Measurements from ENCODE around the gene STAP2.

Gene STAP2

DNA sequence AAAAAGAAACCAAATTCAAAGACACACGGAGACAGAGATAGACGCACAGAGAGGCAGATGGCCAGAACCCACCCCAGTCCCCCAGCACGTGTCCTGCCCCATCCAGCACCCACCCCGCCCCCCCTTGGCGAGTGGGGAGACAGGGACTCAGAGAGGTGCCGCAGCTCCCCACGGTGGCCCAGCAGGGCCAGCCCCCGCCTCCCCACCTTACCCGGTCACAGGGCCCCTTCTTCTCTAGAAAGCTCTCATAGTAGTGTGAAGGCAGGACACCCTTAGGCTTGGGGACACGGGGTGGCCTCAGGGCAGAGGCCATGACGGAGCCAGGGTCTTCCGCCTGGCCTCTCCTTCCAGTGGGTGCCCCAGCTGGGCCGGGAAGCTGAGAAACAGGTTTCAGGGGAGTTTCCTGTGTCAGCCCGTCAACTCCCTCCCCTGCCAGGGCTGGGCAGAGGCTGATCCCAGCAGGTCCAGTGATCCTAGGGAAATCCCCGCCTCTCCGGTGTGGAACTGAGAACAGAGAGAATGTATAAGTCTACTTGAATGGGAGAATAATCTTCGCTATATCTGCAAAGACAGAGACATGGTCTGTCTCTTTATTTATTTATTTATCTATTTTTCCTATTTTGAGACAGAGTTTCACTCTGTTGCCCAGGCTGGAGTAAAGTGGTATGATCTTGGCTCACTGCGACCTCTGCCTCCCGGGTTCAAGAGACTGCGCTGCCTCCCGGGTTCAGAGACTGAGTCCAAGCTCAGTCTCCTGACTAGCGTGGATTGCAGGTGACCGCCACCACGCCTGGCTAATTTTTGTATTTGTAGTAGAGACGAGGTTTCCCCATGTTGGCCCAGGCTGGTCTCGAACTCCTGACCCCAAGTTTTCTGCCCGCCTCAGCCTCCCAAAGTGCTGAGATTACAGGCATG is at the start of gene STAP2:
Gene STAP2 (minus strand): TSS at position 387 of the 915 bp plus-strand sequence. CDS start 74 bp downstream, at position 313.
- DNase-seq (ENCODE audit: low read depth in 3 of 3): no peak

DNA sequence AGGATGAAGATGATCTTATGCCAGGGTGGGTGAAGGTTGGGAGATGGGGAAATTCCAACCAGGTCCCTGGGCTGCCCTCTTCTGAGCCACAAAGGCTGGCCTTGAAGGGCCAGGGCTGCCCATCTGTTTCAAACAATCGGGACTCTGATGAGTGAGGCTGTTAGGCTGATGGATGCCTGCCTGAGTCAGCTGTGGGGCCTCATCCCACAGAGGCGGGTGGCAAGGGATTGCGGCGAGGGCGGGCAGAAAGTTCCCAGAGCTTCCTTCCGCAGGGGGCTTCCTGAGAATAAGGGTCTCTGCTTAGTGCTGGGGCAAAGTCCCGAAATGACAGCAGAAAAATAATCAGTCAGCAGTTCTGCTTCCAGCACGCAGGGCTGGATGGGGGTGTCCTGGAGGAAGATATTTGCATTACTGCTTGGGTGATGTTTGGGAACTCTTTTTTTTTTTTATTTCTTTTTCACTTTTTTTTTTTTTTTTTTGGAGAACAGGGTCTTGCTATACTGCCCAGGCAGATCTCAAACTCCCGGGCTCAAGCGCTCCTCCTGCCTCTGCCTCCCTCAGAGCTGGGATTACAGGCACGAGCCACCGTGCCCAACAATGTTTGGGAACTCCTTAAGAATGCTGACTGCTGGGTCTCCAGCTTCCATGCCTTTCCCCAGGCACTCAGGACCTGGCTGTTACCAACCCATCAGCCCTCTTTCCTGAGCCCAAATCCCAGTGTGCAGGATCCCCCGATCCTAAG is 47.6 kb upstream of the STAP2 start:
- no peak for DNase-seq (ENCODE audit: low read depth in 3 of 3)

DNA sequence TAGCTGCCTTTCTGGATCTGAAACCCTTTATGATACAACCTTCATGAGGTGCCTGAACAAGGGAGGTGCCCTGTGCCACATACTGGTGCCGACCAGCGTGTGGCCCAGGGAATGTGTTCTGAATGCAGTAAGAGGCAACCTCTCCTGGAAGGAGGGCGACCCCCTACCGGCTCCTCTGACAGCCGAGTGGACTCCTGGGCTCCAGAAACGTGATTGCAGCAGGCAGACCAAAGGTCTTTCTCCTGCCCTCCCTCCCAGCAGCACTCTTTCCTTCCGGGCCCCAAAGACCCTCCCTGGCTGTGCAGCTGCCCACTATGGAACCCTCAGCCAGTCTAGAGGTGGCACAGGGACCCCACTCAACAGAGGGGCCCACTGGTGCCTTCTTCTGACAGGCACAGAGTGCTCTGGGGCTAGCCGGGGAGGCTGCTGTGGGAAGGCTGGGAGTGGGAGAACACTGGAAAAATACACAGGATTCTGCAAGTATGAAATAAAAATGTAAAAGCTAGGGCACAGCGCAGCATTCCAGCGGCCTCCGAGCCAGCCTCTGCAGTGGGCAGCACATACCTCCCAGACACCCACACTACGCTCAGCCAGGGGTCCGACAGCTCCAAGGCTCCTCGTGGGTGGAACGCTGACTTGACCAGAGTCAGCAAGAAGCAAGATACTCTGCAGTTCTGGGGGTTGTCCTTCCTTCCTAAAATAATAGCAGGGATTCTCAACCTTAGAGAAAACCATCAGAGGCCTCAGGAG is 46.8 kb upstream of the STAP2 start:
- DNase-seq (ENCODE audit: low read depth in 3 of 3): no peak

- peak in 2 of 3 experiments; percentile 16 to 44 for DNase-seq (ENCODE audit: low read depth in 3 of 3)
Measured at GRCh38 chr19:4380254-4380727, 41.7 kb upstream of the STAP2 start.

DNA sequence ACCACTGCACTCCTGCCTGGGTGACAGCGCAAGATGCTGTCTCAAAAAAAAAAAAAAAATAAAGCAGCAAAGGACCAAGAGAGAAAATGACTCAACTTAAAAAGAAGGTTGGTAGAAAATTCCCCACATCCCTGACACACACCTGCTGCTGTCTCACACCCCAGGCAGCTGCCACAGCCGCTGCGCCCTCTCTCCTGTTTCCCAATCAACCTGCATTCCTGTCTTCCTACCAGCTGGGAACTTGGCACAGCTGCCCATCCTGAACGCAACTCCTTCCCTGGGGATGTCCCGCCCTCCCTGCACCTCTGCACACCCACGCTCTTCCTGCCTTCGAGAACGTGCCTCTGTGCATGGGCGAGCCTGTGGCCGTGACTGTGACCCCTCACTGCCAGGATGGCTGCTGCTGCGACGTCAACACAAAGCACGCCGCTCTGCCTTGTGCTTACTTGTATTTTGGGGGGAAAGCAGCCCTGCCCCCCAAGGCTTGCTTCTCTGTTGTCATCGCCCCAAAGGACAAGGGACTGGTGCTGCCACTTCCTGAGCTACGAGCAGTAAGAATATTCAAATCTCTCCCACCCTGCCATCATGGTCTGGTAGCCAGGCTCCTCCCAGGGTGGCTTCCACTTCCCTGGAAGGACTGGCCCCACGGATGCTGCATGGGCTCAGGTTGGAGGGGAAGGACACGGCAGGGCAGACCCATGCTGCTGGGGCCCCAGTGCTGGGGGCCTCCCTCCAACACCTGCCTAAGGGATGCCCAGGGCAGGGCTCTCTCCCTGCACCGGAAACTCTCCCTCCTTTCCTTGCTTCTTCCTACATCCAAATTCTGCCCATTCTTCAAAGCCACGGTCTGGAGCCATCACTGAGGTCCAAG is 41.0 kb upstream of the STAP2 start:
- peak in 1 of 3 experiments; percentile 46 for DNase-seq (ENCODE audit: low read depth in 3 of 3)

DNA sequence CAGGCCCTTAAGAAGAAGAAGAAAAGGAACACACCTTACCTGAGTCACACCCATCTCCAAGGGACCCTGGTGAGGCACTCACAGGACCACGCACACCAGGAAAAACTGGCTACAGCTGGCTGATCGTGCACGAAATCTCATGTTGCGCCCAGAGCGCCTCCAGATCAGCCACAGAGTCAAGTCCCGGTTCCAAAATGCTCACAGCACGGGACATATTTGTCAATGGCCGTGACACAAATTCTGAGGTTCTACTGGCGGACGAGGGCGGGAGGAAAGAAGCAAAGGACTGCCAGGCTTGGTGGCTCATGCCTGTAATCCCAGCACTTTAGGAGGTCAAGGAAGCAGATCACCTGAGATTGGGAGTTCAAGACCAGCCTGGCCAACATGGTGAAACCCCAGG is 40.3 kb upstream of the STAP2 start:
- DNase-seq (ENCODE audit: low read depth in 3 of 3): no peak

DNA sequence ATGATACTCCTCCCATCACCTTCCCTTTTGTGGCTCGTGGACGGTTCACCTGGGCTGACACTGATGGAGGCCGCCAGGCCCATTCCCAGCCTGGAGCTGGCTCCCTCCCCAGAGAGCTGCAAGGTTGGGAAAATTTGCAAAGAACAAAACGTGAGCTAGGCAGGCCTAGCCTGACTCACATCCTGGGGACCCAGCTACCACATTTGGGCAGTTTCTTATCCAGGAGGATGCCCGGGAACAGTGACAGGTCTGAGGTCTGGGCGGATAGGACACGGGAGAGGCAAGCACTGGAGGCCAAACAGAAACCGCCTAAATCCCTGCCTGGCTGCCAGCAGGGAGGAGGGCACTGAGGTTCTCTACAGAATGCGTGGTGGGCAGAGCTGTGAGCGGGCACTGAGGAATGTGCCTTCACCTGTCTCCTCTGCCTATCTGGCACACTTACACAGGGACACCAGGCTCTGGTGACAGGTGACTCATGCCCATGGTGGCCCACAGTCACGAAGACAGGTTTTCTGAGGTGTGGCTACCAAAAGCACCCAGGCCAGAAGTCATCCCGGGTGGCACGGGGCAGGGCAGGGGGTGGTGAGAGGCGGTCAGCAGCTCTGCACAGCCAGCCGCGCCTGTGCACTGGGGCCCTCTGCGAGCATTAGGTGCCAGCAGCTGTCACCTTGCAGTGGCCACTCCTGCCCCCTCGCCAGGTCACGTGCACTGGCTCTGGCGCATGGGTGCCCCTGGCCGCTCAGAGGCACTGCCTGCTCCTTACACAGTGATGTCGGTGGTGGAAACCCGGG is 38.6 kb upstream of the STAP2 start:
- no peak for DNase-seq (ENCODE audit: low read depth in 3 of 3)

GRCh38 chr19:4376671-4376990 is 38.0 kb upstream of the STAP2 start:
- no peak for DNase-seq (ENCODE audit: low read depth in 3 of 3)

GRCh38 chr19:4376028-4376670 is 37.5 kb upstream of the STAP2 start:
- no peak for DNase-seq (ENCODE audit: low read depth in 3 of 3)

GRCh38 chr19:4375164-4376027 is 36.8 kb upstream of the STAP2 start:
- no peak for DNase-seq (ENCODE audit: low read depth in 3 of 3)

DNA sequence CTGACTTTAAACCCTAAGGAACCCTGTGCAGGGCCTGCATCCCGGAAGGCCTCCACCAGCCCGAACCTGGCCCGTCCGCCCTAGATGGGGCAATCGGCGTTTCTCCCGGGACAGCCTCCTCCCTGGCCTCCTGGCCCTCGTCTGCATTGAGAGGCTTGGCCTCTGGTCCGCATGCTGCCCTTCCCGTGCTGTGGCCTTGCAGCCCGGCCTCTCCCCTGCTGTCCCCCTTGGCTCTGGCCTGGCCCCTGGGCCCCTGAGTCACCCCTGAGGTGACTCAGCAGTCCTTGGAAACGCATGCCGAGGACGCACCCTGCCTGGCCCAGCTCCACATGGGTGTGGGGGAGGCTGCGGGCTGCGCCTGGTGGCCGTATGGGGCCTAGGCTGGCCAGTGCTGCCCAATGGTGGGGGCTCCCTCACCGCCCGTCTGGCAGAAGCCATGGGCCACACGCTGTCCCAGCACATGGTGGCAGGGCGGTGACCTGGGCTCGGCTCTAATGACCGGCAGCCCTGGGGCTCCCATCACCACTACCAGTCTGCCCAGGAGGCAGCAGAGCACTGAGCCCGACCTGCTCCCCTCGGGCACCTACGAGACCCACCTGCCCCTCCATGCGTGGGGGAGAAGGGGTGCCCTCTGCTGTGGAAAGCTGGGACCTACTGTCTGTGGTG is 36.0 kb upstream of the STAP2 start:
- DNase-seq (ENCODE audit: low read depth in 3 of 3): no peak

DNA sequence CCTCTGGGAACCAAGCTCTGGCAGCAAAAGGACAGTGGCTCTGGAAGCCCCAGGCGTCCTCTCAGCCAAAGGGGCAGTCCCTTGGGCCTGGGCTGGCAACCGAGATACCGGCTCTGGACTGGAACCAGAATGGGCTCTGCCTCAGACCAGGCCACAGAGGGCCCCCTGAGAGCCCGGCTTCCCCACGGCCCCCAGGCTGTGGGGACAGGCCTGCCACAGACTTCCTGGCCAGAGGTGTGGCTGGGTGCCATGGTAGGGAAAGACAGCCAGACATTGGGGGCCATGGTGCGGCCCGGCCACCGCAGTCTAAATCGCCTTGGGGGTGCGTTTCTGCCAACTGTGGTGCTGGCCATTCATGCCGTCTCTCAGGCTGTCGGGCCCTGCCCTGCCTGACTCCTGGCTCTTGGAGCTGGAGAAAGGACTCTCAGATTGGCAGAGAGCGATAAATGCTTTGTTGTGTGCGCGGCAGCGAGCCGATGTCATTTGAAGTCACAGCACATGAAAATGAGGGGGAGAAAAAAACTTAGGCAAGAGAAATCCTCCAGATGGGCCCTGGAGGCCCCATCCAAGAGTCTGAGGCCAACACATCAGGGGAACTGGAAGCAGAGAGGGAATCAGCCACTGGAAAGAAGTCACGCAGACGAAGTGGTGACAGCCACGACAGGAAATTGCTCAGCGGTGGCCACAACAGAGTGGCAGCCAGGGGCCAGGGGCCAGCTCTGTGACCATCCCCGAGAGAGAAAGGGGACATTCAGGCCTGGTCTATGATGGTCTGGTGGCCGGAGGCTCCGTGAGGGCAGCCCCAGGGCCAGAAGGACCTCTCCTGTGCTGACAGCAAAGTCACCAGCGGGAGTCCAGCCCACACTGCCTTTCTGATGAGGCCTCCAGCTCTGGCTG is 35.2 kb upstream of the STAP2 start:
- no peak for DNase-seq (ENCODE audit: low read depth in 3 of 3)

- DNase-seq (ENCODE audit: low read depth in 3 of 3): no peak
Measured at GRCh38 chr19:4373013-4373367, 34.4 kb upstream of the STAP2 start.

DNA sequence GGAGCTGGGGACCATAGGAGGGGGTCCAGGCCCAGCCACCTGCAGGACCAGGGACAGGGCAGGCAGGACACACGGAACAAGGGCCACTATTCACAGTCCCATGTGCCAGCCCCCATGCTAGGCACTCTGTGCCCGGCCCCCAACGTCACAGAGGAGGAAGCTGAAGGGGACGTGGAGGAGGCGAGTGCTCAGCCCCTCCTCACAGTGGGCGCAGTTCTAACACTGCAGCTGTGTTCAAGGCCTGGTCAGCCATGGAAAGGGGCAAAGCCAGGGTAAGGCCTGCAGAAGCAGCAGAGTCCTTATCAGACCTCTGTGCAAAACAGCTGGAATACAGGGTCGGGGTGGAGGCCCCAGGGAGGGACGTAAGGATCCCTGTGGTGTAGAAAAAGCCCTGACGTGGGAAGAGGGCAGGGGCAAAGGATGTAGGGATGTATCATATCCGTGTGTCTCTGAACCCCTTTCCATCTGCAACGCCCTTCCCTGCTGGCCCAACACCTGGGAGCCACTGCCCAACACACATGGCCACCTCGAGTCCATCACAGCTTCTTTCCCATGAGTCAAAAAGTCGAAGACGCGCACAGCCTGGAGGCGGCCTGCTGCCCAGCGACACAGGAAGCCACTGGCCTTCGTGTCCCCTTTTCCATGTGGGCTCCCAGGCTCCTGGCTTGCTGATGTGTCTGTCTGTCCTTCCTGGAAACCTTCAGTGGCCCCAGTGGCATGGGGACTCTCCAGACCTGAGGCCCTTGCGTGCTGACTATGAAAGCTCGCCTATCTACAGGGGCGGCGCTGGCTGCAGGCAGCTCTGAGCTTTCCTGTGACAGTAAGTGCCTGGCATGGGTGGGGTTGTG is 33.8 kb upstream of the STAP2 start:
- DNase-seq (ENCODE audit: low read depth in 3 of 3): no peak

DNA sequence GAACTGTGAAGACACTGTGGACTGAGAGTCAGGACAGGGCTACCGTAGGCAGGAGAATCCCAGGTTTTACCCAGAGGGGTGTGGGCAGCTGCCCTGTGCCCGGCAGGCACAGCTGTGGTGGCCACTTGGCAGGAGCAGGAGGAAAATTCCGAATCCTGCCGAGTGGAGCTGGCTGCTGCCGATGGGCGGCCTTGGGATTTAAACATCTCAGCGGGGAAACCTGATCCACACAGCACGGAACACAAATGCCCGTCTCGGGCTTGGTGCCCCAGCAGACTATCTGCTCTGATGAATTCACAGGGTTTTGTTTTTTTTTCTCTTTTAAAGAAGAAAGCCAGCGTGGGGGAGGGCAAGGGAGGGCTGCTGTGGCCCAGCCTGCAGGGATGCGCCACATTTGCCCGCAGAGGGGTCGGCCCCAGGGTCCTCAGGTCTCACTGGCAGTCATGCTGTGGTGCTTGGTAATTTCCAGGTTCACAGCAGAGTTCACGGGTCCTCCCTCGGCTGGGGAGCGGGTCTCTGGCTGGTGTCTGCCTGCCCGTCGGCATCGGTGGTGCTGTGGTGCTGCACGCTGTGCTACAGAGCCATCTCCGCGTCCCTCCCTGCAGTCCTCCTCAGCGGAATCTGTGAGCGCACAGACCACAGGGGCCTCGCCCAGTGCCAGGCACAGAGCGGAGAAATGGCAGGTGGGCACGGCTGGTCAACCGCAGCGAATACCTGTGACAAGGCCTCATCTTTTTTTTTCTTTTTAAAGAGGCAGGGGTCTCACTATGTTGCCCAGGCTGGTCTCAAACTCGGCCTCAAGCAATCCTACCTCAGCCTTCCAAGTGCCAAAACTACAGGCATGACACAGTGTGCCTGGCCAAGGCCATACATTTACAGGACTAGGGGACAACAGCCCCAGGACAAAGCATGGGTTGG is 32.9 kb upstream of the STAP2 start:
- DNase-seq (ENCODE audit: low read depth in 3 of 3): no peak
